H1 (cell line): Measurements from ENCODE around the gene CFDP1. TPM values are rescaled to one million over a fixed set of nuclear protein-coding genes. Genes with fewer than 3 reads are reported as not detected.

Experiments
- CTCF ChIA-PET: fragments of 300-600 bp; sonication (Branson Sonifier 250); formaldehyde crosslinking; loops from one replicate; lab custom pipeline; 2021; ENCODE audit not compliant: partially characterized antibody; lab: Charles Lee
- POLR2A ChIA-PET: fragments of 300-600 bp; sonication (Branson Sonifier 250); formaldehyde crosslinking; loops from one replicate; lab custom pipeline; 2021; ENCODE audit warnings: inconsistent platforms; ENCODE audit not compliant: partially characterized antibody; lab: Charles Lee
- DNase-seq, 2 experiments: peaks; one replicate each; pipeline versions ENCODE4 v3.0.0 to v3.0.0-alpha.2; 2010 to 2022; ENCODE audit warnings: low spot score in 2 of 2, low read depth in 1 of 2, mixed read lengths in 1 of 2
- FAIRE-seq: peaks from 2 replicates; lab custom pipeline; 2011; peaks lifted over from hg19 to GRCh38; lab: Jason Lieb, UNC
- H2AFZ ChIP-seq: 2 replicates; pipeline ENCODE4 v1.8.1; 2012; ENCODE audit warnings: low read length, inconsistent platforms
- H2AK5ac ChIP-seq: 2 replicates; pipeline ENCODE4 v1.6.1; 2013; ENCODE audit warnings: low read depth, low read length
- H2BK120ac ChIP-seq: replicated peaks from 2 replicates; pipeline ENCODE3; 2013; ENCODE audit warnings: low read depth, low read length, inconsistent platforms
- H2BK12ac ChIP-seq: 2 replicates; pipeline ENCODE4 v1.6.1; 2013; ENCODE audit warnings: low read depth, low read length
- H2BK15ac ChIP-seq: 2 replicates; pipeline ENCODE4 v1.6.1; 2013; ENCODE audit warnings: low read length
- H2BK20ac ChIP-seq: 2 replicates; pipeline ENCODE4 v1.6.1; 2013; ENCODE audit warnings: low read length
- H2BK5ac ChIP-seq: 2 replicates; pipeline ENCODE4 v1.6.1; 2013; ENCODE audit warnings: low read depth, low read length
- H3K14ac ChIP-seq: 2 replicates; pipeline ENCODE4 v1.6.1; 2013; ENCODE audit warnings: inconsistent platforms; ENCODE audit not compliant: insufficient read length
- H3K18ac ChIP-seq: 2 replicates; pipeline ENCODE4 v1.6.1; 2013; ENCODE audit warnings: low read length; ENCODE audit errors: extremely low read depth
- H3K23ac ChIP-seq: 2 replicates; pipeline ENCODE4 v1.6.1; 2013; ENCODE audit warnings: inconsistent platforms; ENCODE audit not compliant: insufficient read length
- H3K23me2 ChIP-seq: 2 replicates; pipeline ENCODE4 v1.6.1; 2013; ENCODE audit warnings: low read depth, low read length
- H3K27ac ChIP-seq: 2 replicates; pipeline ENCODE4 v1.6.1; 2011; ENCODE audit warnings: low read depth, low read length, inconsistent platforms
- H3K27me3 ChIP-seq, 4 experiments: replicated peaks in 1 of 4; 1 replicate in 1 of 4; 2 replicates in 3 of 4; pipeline versions ENCODE4 v1.6.1 to v1.8.1; 2011 to 2013; ENCODE audit warnings: low read length in 3 of 4, mild to moderate bottlenecking in 3 of 4, inconsistent platforms in 2 of 4, mixed read lengths in 2 of 4, moderate library complexity in 1 of 4; ENCODE audit not compliant: control insufficient read depth in 3 of 4, insufficient read depth in 3 of 4; ENCODE audit errors: extremely low read depth in 1 of 4
- H3K36me3 ChIP-seq, 4 experiments: 2 replicates each; pipeline versions ENCODE4 v1.6.1 to v1.8.1; 2011 to 2013; ENCODE audit warnings: mild to moderate bottlenecking in 4 of 4, low read length in 3 of 4, moderate library complexity in 2 of 4, control low read depth in 1 of 4, inconsistent platforms in 1 of 4; ENCODE audit not compliant: insufficient read depth in 4 of 4, control insufficient read depth in 2 of 4
- H3K4ac ChIP-seq: replicated peaks from 2 replicates; pipeline ENCODE3; 2013; ENCODE audit warnings: low read length, low read depth, mixed read lengths, inconsistent platforms; ENCODE audit not compliant: insufficient read length
- H3K4me1 ChIP-seq, 4 experiments: replicated peaks in 1 of 4; 1 replicate in 1 of 4; 2 replicates in 3 of 4; pipeline versions ENCODE4 v1.6.1 to v1.8.1; 2011 to 2013; ENCODE audit warnings: low read length in 3 of 4, inconsistent platforms in 2 of 4, mixed read lengths in 1 of 4; ENCODE audit not compliant: insufficient read depth in 4 of 4, control insufficient read depth in 3 of 4
- H3K4me2 ChIP-seq, 2 experiments: 2 replicates each; pipeline versions ENCODE4 v1.6.1 to v1.8.1; 2011 to 2013; ENCODE audit warnings: low read depth in 2 of 2, low read length in 2 of 2, control low read depth in 1 of 2, inconsistent platforms in 1 of 2, mild to moderate bottlenecking in 1 of 2; ENCODE audit not compliant: insufficient read depth in 1 of 2
- H3K4me3 ChIP-seq, 4 experiments: fragments of 200-600, 300-600 bp in 1 of 4; sonication (generic), shearing (Covaris generic), sonication (Bioruptor Twin) in 1 of 4; 2 replicates each; pipeline versions ENCODE4 v1.5.1 to v1.8.1; 2011 to 2016; ENCODE audit warnings: low read length in 4 of 4, low read depth in 3 of 4, control low read depth in 2 of 4, inconsistent platforms in 2 of 4, mild to moderate bottlenecking in 2 of 4, mixed read lengths in 1 of 4, moderate library complexity in 1 of 4; ENCODE audit not compliant: insufficient read depth in 2 of 4; ENCODE audit errors: extremely low read depth in 1 of 4
- H3K56ac ChIP-seq: replicated peaks from 2 replicates; pipeline ENCODE3; 2013; ENCODE audit warnings: low read depth, mild to moderate bottlenecking, mixed read lengths, low read length, inconsistent platforms; ENCODE audit not compliant: insufficient read length
- H3K79me1 ChIP-seq: 2 replicates; pipeline ENCODE4 v1.6.1; 2013; ENCODE audit warnings: low read depth, low read length, control low read depth
- H3K79me2 ChIP-seq, 2 experiments: 2 replicates each; pipeline versions ENCODE4 v1.6.1 to v1.8.1; 2012 to 2013; ENCODE audit warnings: low read length in 2 of 2, mild to moderate bottlenecking in 2 of 2, inconsistent platforms in 1 of 2; ENCODE audit not compliant: insufficient read depth in 2 of 2, control insufficient read depth in 1 of 2
- H3K9ac ChIP-seq, 4 experiments: replicated peaks in 1 of 4; 1 replicate in 1 of 4; 2 replicates in 3 of 4; pipeline versions ENCODE4 v1.6.1 to v1.8.1; 2011 to 2013; ENCODE audit warnings: low read depth in 3 of 4, low read length in 3 of 4, control low read depth in 2 of 4, mild to moderate bottlenecking in 2 of 4, moderate library complexity in 2 of 4, inconsistent platforms in 1 of 4; ENCODE audit errors: extremely low read depth in 1 of 4
- H3K9me3 ChIP-seq, 2 experiments: 2 replicates each; pipeline versions ENCODE4 v1.6.1 to v1.8.1; 2012 to 2013; ENCODE audit warnings: mild to moderate bottlenecking in 2 of 2, moderate library complexity in 2 of 2, control low read depth in 1 of 2, inconsistent platforms in 1 of 2, low read depth in 1 of 2, low read length in 1 of 2, mixed read lengths in 1 of 2; ENCODE audit not compliant: insufficient read depth in 2 of 2
- H4K20me1 ChIP-seq, 2 experiments: replicated peaks in 1 of 2; 2 replicates each; pipeline versions ENCODE3 to v1.8.1; 2011 to 2013; ENCODE audit warnings: inconsistent platforms in 2 of 2, low read length in 2 of 2, mild to moderate bottlenecking in 1 of 2; ENCODE audit not compliant: insufficient read depth in 2 of 2, control insufficient read depth in 1 of 2
- H4K5ac ChIP-seq: 2 replicates; pipeline ENCODE4 v1.6.1; 2013; ENCODE audit warnings: low read length, low read depth, mixed read lengths, inconsistent platforms; ENCODE audit not compliant: insufficient read length
- H4K8ac ChIP-seq: 2 replicates; pipeline ENCODE4 v1.8.0; 2013; ENCODE audit warnings: mild to moderate bottlenecking, moderate library complexity, low read length, inconsistent platforms; ENCODE audit not compliant: insufficient read depth; ENCODE audit errors: extremely low read depth
- H4K91ac ChIP-seq: replicated peaks from 2 replicates; pipeline ENCODE3; 2013; ENCODE audit warnings: low read length, mixed read lengths, inconsistent platforms; ENCODE audit not compliant: insufficient read length
- CTCF ChIP-seq, 3 experiments: IDR thresholded peaks; 1 replicate in 2 of 3; 2 replicates in 1 of 3; pipeline versions ENCODE4 v1.5.1 to v1.6.1; 2011; ENCODE audit warnings: low read length in 3 of 3, mild to moderate bottlenecking in 3 of 3, inconsistent platforms in 2 of 3, low read depth in 1 of 3, moderate library complexity in 1 of 3; ENCODE audit not compliant: insufficient read depth in 1 of 3; ENCODE audit errors: control extremely low read depth in 1 of 3
- EP300 ChIP-seq, 2 experiments: IDR thresholded peaks; 1 replicate in 1 of 2; 2 replicates in 1 of 2; pipeline ENCODE4 v1.6.1; 2011 to 2012; ENCODE audit warnings: low read depth in 2 of 2, low read length in 2 of 2, mild to moderate bottlenecking in 2 of 2, borderline replicate concordance in 1 of 2, inconsistent platforms in 1 of 2, moderate library complexity in 1 of 2
- SIX5 ChIP-seq: IDR thresholded peaks from 2 replicates; pipeline ENCODE4 v1.6.1; 2011; ENCODE audit warnings: mild to moderate bottlenecking, low read depth, low read length
- WGBS, 2 experiments: shearing (Covaris generic) in 1 of 2; methylation state at CpG; one replicate each; pipeline versions ENCODE4 v1.1.6 to v1.1.7; 2013 to 2015; ENCODE audit warnings: low lambda C conversion rate in 2 of 2, mixed read lengths in 2 of 2, inconsistent platforms in 1 of 2, low coverage in 1 of 2, missing lambda C conversion rate in 1 of 2; ENCODE audit not compliant: insufficient replicate concordance in 2 of 2, insufficient coverage in 1 of 2, insufficient read length in 1 of 2; ENCODE audit errors: extremely low coverage in 1 of 2, missing lambda C conversion rate in 1 of 2; 5-methylcytosine and 5-hydroxymethylcytosine counted together
- long read RNA-seq, 2 experiments: library from RNA in 1 of 2; library from capped mRNA in 1 of 2; stranded (forward); transcript quantifications; one replicate each; pipeline ENCODE4 v2.0.0, GENCODE V29; 2021; ENCODE audit warnings: inconsistent platforms in 1 of 2
- polyA minus RNA-seq, 3 experiments: library from RNA; depleted of rRNA, polyadenylated mRNA; stranded (reverse); fragments of >200 nt; gene quantifications; 1 replicate in 2 of 3; 2 replicates in 1 of 3; pipeline ENCODE4 v1.2.3, GENCODE V29; 2011
- polyA plus RNA-seq, 7 experiments: library from polyadenylated mRNA; depleted of rRNA in 3 of 7; stranded (reverse) in 5 of 7; unstranded in 2 of 7; fragments of >200 nt in 5 of 7; fragments of 200-250 nt in 2 of 7; gene quantifications; 1 replicate in 5 of 7; 2 replicates in 1 of 7; 4 replicates in 1 of 7; pipeline versions ENCODE4 v1.2.1 to v1.2.3, GENCODE V29; 2011 to 2013; ENCODE audit warnings: missing spikeins in 2 of 7, mixed read lengths in 2 of 7
- total RNA-seq: library from RNA; stranded (reverse); fragmentation: NEBNext Ultra II Directional; extraction: Animal tissue kit (Norgen Biotek cat#: 25700); gene quantifications from 2 replicates; pipeline ENCODE4 v1.2.1, GENCODE V29; 2021

The CFDP1 gene
- 76.9 and 77.3 TPM in 2 replicates for total RNA-seq
- polyA plus RNA-seq (2011; rRNA removed) = 22.5 and 25.5 TPM in 2 replicates
- polyA plus RNA-seq (2011; cell fraction: cytosol; rRNA removed) = 75.0 TPM
- 10.9 TPM for polyA plus RNA-seq (2011; cell fraction: nucleus; rRNA removed)
- 79.8 to 101 TPM (median 87.5 TPM) in 4 replicates for polyA plus RNA-seq (2012, experiment 1 of 2)
- polyA plus RNA-seq (2012, experiment 2 of 2) = 16.6 TPM
- polyA plus RNA-seq (2013, experiment 1 of 2) = 108 TPM
- polyA plus RNA-seq (2013, experiment 2 of 2) = 114 TPM
- 15.2 and 27.2 TPM in 2 replicates for polyA minus RNA-seq (2011; rRNA and poly(A)+ RNA removed)
- 17.5 TPM for polyA minus RNA-seq (2011; cell fraction: cytosol; rRNA and poly(A)+ RNA removed)
- polyA minus RNA-seq (2011; cell fraction: nucleus; rRNA and poly(A)+ RNA removed) = 39.8 TPM
- long read RNA-seq, experiment 1, transcript CFDP1-201 (7 exons, 1,275 nt) = major isoform, 11 of 34 reads
- long read RNA-seq, experiment 1, partial matches to known transcripts = 19 of 34 reads
- long read RNA-seq, experiment 1, other reads (novel, unspliced or antisense) = 4 of 34 reads
- long read RNA-seq, experiment 2, transcript CFDP1-201 (7 exons, 1,275 nt) = major isoform, 123 of 163 reads
- long read RNA-seq, experiment 2, partial matches to known transcripts = 9 of 163 reads
- long read RNA-seq, experiment 2, other reads (novel, unspliced or antisense) = 27 of 163 reads

DNA sequence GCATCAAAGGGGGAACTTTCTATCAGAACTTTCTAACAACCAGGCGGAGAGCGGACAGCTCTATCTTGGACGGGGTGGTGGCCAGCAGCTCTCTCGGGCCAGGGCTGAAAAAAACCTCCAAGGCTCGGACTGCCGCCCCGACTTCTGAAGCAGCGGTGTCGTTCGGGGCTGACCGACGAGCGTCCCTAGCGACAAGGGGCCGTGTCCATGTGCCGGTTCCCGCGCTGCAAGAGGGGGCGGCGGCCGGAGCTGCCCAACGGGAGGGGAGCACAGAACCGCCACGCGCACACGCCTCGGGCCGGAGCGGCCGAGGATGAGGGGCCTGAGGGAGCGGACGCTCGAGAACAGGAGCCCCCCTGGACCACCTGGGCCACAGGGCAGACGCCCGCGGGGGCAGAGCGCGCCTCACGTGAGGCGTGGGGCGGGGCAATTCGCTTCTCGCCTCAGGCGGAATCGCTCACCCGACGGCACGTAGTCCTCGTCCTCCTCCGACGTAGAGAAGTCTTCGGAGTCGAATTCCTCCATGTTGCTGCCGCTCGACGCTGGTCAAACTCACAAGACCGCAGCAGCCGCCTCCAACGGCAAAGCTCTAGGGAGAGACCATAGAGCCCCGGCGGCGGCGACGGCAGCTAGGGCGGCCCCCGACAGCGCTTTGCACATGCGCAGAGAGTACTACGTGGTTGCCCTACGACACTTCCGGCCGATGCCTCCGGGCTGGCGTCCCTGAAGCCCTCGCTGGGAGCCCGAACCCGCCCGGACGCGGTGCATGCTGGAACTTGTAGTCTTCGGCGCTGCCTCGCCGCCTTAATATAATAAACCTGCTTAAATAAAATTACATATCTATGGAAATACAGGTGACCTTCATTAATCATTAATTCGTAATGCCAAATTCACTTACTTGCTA, at the start of gene CFDP1:
CFDP1 (minus strand) TSS at position 676 of the 904 bp plus-strand sequence; CDS start at position 525, 151 bp downstream.
- peak within 1 kb of the TSS; percentile 10; the same call in 1 of the 2 replicates for H2AK5ac ChIP-seq
- no peaks in the 10 kb centered on the region for H3K36me3 ChIP-seq
- H2BK12ac ChIP-seq = peak within 1 kb of the TSS; percentile 89; the same call in 1 of the 2 replicates
- DNase-seq = peak; percentile 89 to 97
- H3K27me3 ChIP-seq = no peaks in the 10 kb centered on the region
- H3K4me2 ChIP-seq = peak within 1 kb of the TSS; percentile 89 to 96
- no peak within 1 kb of the TSS; the same call in 1 of the 2 replicates for H2BK15ac ChIP-seq
- peak within 1 kb of the TSS; percentile 57; the same call in 1 of the 2 replicates for H3K18ac ChIP-seq
- peak within 1 kb of the TSS; percentile 71 to 94 (median 88) for H3K9ac ChIP-seq
- H4K5ac ChIP-seq = peak within 1 kb of the TSS; percentile 99
- H3K79me1 ChIP-seq = no peaks in the 10 kb centered on the region; the same call in none of the 2 replicates
- H2BK120ac ChIP-seq = peak within 1 kb of the TSS; percentile 6
- peaks cover 10% of the 10 kb centered on the region for H3K23me2 ChIP-seq
- FAIRE-seq = no peak
- POLR2A ChIA-PET = interaction anchor here (0.6 to 3.3 kb wide), 34 partner anchors 8 to 215 kb away, joined by 3 to 35 read pairs (median 5); partner anchors contain the start of genes ADAT1, BCAR1, CHST5 and CHST6
- H3K14ac ChIP-seq = no peak within 1 kb of the TSS
- H3K4me3 ChIP-seq = peak within 1 kb of the TSS; percentile 74 to 95 (median 83)
- CTCF ChIA-PET = interaction anchor here (0.6 to 1.8 kb wide), 8 partner anchors 10 to 131 kb away, joined by 3 to 8 read pairs (median 4); partner anchors contain the start of gene TMEM170A
- peak within 1 kb of the TSS; percentile 80 for H3K56ac ChIP-seq
- H2AFZ ChIP-seq = peak within 1 kb of the TSS; percentile 97
- H4K8ac ChIP-seq = peak within 1 kb of the TSS; percentile 96
- H3K79me2 ChIP-seq = peaks cover 11 to 46% of the 10 kb centered on the region in 2 experiments; a peak in 3 of 4 replicates
- H3K27ac ChIP-seq = peak within 1 kb of the TSS; percentile 93
- H3K4ac ChIP-seq = no peak within 1 kb of the TSS
- no peaks in the 10 kb centered on the region for H4K20me1 ChIP-seq
- 2% methylated on average over 82 of the region's 85 CpGs; no CpG with 5 or more reads in 1 of the 2 experiments for WGBS, 2 experiments
- peak within 1 kb of the TSS; percentile 83 for H2BK5ac ChIP-seq
- no peak within 1 kb of the TSS for H2BK20ac ChIP-seq
- peak within 1 kb of the TSS; percentile 44 for H4K91ac ChIP-seq
- peaks cover 0 to 2% of the 10 kb centered on the region in 2 experiments; a peak in 1 of 4 replicates for H3K9me3 ChIP-seq
- no peak within 1 kb of the TSS for H3K23ac ChIP-seq
- peaks cover 0 to 7% (median 3%) of the 10 kb centered on the region in 4 experiments; a peak in 4 of 7 replicates for H3K4me1 ChIP-seq
- no peak for TF ChIP-seq CTCF (IDR thresholded peaks at IDR 0.05; ENCODE audit: control extremely low read depth in 1 of 3, insufficient read depth in 1 of 3, low read depth in 1 of 3, low read length in 3 of 3)
- peak; percentile 70 for TF ChIP-seq SIX5
- TF ChIP-seq EP300 (IDR thresholded peaks at IDR 0.05; ENCODE audit: borderline replicate concordance in 1 of 2, low read depth in 2 of 2, low read length in 2 of 2) = 0 out of 3 replicates have a peak, but pooled peaks of 1 of the 2 experiments have one; percentile 55
